Right renal cortex interstitium (tissue), 3 donors: ENCODE results near the gene ARHGAP24. TPM values are rescaled to one million over a fixed set of nuclear protein-coding genes. Genes with fewer than 3 reads are reported as not detected.
"Not testable (repeated sequence)": the region's sequence is repeated elsewhere in the genome, so short reads cannot be mapped to it uniquely, and the experiment has no call there.

Experiments used
- DNase-seq, 3 donors: peaks; one replicate each; pipeline ENCODE4 v3.0.0-alpha.2; 2013; ENCODE audit warnings: low read depth in 3 of 3, low spot score in 2 of 3
- polyA plus RNA-seq, 3 donors: library from polyadenylated mRNA; unstranded; fragments of 120-200 nt; gene quantifications; one replicate each; pipeline ENCODE4 v1.2.1, GENCODE V29; 2013; ENCODE audit not compliant: insufficient read length in 3 of 3

ARHGAP24 gene
- polyA plus RNA-seq, 3 donors, result 130 to 142 (median 138) TPM

DNA sequence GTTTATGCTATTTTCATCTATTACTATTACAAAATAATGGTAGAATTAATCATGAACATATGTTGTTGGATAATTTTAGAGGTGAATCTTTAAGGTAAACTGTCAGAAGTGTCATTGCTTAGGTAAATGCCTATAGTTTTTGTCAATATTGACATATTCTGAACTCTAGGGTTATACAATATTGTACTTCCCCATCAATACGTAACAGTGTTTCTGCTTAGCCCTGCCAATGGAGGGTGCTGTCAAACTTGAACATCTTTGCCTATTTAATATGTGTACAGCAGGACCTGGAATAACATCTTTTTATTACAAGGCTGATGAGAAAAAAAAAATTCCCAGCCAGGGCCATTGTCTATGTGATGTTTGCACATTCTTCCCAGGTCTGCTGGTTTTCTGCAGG lies 40.8 kb downstream of the ARHGAP24 start:
- no peak for DNase-seq

DNA sequence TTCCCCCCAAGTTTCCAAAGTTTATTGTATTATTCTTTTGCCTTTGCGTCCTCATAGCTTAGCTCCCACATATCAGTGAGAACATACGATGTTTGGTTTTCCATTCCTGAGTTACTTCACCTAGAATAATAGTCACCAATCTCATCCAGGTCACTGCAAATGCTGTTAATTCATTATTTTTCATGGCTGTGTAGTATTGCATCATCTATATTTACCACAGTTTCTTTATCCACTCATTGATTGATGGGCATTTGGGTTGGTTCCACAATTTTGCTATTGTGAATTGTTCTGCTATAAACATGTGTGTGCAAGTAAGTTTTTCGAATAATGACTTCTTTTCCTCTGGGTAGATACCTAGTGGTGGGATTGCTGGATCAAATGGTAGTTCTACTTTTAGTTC lies 43.6 kb downstream of the ARHGAP24 start:
- not testable (repeated sequence) for DNase-seq

DNA sequence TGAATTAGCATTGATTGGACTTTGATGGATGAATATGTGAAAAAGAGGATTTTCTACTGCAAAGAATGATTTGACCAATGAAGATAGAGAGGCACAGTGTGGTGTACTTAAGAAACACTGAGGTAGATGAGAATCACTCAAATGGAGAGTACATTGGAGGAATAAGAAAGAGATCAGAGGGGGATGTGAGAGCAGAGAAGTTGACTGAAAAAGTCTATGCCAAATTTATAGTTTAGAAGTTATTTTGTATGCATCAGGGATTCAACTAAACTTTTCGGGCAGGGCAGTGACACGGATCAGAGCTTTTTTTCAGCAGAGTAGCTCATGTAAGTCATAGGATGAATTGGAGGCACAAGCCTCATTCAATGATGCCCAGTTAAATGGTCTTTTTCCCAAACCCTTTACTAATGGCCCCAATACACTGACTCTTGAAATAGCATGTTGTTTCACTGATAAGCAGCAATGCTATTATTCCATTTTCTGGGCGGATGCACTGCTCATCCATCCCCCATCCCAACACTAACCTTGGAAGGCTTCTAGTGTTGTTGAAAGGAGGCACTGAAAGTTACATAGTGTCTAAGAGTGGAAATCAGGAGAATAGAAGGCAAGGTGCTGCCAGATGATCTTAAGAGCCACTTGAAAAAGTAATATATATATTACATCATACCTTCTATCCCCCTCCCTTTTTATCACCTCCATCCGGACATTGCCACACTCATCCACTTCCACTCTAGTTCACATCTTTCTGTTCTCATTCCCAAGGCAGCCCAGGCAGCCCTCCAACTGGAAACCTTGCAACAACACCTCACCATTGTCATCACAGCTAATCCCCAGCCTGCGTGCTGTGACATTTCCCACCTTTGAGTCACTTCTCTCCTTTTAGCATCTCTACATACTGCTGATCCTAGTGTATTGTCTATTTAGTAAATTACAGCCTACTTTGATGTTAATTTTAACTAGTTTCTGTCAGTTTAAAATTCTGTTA lies 46.1 kb downstream of the ARHGAP24 start:
- DNase-seq, result no peak

DNA sequence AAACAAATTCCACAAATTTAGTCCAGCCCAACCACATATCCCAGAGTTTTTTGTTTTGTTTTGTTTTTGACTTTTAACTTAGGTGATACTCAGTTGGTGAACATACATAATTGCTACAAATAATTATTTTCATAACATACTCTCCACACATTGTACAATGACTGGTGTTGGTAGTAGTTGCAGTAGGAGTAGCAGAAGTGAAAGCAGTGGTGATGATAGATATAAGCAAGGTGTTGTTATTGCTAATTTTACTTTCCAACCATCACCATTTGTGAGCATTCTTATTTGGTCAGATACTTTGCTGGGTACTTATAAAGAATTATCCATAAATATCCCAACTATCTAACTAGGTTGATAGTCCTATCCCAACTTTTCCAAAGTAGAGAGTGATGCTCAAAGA lies 47.3 kb downstream of the ARHGAP24 start:
- no peak for DNase-seq

DNA sequence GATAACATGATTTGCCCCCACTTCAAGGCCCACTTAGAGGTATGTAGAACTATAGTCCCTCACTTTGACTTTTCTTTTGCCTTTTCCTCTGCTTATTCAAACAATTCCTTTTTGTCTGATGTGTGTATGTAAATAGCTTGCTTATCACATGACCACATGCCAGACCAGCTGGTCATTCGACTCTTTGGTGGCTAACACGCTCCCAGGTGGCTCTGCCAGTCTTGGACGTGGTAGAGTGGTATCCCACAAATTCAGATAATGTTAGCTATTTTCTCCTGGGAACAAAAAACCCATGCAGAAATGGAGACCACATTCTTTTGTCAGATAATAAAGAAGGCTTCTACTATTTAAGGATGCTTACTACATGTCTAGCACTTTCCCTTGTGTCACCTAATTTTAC lies 47.9 kb downstream of the ARHGAP24 start:
- no peak for DNase-seq

DNA sequence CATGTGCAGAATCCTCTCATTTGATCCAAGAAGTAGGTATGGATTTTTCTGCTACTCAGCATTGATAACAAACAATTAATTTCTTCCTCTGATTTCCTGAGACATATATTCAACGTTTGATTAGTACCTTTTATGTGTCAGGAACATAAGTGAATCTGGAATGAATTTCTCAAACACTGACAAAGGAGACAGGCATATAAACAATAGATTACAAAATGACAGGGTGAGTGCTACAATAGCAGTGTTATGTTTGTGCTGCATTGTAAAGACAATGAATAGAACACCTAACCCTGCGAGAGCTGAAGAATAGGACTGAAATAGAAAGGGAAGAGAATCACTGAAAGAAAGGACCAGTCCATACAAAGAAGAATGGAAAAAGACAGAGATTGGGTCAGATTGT lies 52.9 kb downstream of the ARHGAP24 start:
- no peak for DNase-seq

DNA sequence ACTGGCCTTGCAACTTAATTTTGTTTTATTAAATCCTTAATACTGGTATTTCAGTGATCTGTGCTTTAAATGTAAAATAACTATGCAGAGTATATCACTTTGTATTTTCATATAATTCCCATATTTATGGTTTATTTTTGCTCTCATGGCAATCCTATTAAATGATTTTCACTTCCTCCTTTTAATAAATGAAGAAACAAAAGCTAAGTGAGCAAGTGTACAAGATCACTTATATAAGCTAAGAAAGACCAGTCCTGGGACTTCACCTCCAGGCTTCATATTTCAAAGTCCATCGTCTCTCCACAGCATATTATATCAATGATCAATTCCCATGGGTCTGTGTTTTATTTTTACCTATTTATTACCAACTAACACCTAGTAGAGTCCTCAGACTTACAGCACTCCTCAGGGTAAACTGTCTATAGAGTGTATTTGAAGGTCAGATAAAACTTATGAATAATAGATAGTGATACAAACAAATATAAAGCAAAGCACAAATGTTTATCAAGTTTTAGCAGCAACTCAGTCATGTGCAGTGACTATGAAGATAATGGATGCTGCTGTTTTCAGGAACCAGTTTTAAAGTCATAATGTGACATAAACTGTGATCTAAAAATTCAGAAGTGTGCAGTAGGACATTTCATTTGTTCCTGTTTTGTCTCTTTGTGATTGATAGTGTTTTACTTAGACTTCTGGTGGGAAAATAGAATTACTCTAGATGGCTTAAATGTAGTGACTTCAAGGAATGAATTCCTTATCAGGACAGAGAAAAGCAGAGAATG lies 56.8 kb downstream of the ARHGAP24 start:
- DNase-seq, result no peak

DNA sequence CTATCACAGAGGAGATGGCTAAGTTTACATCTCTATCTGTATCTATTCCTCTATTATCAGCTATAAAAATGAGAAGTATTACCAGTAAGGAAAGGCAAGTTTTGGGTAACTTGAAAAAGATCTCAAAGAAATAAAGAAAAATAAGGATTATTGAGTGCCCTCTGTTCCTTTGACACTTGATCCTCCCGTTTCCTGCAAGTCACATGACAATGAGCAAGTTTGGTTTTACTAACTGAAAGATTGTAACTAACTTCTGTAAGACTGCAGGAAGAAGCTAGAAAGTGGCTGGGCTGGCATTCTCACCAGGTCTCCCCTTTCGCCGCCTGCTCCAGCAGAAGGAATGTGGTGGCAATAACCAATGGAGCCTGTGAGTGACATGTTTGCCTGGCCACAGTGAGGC lies 59.2 kb downstream of the ARHGAP24 start:
- DNase-seq, result no peak

DNA sequence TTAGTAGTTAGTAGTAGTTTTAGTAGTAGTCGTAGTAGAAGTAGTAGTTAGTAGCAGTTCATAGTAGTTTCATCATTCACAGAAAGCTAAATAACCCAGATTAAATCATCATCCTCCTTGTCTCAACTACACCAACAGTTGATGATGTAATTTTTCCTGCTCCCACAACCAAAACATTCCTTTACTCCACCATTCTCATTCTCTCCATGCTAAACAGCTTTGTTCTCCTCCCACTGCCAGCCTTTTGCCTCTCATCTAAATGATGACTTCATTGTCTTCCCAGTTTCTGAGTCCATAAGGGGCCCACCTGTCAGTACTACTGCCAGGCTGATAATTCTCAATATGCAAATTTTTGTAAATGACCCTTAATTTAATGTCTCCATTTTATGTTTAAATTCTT lies 68.9 kb downstream of the ARHGAP24 start:
- no peak for DNase-seq

DNA sequence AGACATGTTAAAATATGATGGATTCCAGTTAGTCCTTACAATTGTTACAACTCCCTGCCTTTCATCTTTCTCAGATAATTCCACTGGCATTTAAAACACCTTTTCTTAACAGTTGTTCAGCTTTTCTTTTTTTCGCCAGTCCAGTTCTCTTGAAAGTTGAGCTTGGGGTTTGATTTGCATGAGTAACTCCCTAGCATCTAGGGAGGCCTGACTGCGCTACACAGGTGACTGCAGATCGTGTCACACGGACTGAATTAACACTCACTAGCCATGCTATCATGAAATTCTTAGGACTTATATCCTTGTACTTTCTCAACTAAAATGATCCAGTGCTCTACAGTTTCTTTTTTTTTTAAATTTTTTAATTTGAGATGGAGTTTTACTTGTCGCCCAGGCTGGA lies 69.8 kb downstream of the ARHGAP24 start:
- peak in 2 of 3 donors; percentile 13 to 33 for DNase-seq

DNA sequence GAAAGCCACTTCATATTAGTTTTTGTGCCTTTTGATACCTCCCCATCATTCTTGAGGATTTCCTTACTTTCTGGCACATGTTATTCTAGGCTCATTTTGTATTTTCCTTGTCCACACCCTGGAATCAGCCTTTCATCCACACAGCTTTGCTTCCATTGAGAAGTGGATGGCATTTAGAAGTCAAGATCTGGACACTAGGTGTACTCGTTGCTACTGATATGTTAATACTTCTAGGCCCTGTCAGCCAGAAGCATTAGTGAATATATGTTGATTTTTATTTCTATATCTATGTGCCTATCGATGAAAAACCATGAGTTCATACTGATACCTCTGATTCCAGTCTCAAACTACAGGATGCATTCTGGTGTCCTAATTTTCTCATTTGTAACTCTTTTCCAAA lies 73.2 kb downstream of the ARHGAP24 start:
- DNase-seq, result no peak

DNA sequence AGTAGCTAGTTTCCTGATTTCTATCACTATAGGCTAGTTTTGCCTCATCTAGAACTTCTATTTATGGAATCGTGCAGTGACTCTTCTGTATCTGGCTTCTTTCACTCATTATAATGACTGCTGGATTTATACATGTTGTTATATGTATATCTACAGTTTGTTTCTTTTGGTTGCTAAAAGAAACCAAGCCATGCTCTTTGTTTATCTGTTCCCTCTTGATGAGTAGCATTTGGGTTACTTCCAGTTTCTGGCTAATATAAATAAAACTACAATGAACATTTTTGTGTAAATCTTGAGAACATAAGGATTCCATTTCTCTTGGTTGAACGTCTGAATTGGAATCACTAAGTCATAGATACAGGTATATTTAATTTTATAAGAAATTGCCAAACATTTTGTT lies 73.9 kb downstream of the ARHGAP24 start:
- no peak for DNase-seq

DNA sequence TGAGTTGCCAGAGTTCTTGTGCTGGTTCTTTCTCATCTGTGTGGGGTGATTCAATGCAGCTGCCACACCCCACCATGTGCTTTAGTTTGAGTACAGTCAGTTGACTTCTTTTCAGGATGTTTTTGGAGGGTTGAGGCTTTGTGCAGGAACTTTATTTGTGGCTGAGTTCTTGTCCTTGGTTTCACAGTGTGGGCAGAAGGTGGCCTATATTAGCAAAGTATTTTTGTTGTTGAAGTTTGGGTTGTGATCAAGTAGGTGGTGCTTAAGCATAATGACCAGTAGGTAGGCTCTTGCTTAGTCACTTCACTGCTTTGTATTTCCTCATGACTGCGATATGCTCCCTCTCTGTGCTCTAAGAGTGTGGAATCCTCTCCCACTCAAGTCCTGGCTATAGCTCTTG lies 80.3 kb downstream of the ARHGAP24 start:
- DNase-seq, result no peak

DNA sequence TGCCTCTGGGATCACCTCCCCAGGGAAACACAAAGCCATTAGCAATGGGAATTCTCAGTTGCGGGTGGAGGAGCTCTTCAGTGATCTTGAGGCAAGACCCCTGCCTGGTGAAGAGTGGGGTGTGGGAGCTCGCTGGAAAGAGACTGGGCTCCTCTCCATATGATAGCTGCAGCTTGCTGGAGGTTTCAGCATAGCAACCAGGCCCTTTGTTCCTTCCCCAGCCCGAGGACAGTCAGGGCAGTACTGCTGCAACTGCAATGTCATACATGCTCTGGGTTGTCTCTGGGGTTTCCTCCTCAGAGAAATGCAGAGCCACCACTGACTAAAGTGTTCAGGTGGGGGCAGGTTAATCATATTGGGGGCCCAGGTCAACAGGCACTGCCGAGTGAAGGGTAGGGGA lies 81.3 kb downstream of the ARHGAP24 start:
- DNase-seq, result no peak

DNA sequence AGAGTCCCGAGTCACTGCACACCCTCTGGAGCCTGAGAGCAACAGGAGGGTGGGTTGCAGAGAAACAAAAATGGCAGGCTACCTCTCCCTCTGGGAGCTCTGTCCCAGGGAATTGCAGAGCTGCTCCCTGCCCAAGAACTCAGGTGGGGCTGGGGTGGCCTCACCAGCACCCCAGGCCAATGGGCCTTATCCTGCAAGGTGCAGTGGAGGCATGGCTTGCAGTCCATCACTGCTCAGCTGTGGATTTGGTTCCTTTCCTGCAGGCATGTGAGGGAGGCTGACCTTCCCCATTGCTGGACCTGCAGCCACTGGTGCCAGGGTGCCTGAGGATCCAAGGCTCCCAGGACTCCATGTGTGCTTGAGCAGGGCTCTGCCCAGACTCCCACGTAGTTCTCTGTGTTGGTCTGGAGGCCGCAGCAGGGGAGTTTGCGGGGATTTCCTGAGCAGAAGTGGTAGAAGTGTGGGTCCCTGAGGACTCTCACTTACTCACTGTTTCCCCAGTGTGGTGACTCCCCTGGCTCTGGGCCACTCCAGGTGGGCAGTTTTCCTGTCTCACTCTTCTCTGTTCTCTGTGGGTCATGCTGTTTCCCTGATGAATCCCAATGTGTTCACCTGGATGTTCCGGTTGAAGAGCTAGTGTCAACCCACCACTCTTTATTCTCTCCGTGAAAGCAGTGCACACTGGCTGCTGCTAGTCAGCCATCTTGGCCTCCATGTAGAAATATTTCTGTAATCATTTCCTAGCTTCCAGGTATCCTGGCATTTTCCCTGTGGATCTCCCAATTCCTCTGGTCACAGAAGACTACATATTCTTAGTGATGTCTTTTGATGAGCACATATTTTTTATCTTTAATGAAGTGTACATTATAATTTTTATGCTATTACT lies 82.3 kb downstream of the ARHGAP24 start:
- DNase-seq, result no peak

DNA sequence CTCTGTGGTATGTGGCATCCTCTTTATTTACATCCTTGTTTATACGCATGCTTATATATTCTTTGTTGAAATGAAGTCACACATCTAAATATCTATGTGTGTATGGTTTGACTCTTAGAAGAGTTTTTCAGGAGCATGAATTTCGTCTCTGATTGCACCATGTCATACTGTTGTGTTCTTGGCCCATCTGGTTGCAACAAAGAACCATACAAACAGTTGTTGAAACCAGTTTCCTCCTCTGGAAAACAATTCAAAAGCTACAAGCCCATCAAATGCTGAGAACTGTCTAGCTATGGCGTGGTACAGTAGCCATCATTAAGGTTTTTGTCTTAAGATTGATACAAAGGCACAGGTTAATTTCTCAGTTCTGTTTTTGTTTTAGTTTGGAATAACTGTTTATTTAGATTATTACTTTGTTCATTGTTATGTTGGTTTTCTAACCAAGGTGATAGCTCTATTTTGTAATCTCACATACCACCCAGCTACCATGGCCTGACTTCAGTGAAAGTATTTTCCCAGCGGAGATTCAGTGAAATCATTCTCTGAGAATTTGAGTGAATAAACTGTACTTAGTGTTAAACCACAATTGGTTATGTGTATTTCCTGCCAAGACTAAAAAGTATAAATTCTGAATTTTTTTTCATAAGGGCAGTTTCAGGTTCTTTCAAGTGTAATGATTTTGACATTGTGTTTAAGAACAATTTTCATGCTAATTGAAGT lies 91.0 kb downstream of the ARHGAP24 start:
- DNase-seq, result no peak

DNA sequence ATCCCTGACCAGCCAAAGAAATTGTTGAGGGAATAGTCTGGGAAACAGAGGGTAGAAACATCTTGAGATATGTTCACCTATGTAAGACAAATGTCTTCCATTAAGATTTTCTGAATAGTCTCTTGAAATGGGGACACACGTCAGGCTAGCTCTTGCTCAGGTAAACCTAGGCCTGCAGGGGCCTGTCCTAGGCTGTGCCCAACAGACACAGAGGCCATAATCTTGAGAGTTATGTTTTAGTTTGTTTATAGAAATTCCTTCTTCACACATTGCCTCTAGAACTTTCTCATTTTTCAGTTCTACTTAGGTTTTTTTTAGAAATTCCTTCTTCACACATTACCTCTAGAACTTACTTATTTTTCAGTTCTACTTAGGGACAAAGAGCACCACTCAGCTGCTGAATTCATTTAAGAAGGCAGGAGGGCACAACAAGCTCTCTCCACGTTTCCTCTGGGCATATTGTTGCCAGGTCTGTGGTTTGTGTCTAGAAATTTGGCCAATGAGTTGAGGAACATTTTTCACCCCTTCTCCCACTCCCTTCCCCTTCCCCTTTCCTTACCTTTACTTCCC lies 94.9 kb downstream of the ARHGAP24 start:
- no peak for DNase-seq

DNA sequence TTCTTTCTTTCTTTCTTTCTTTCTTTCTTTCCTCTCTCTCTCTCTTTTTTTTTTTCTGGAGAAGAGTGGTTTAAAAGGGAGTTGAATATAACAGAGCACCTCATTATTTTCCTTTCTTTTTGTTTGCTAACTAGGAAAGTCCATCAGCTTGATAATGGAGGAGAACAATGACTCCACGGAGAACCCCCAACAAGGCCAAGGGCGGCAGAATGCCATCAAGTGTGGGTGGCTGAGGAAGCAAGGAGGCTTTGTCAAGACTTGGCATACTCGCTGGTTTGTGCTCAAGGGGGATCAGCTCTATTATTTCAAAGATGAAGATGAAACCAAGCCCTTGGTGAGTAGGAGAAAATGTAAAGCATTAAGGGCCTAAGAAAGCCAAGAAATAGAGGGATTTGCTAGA lies 95.4 kb downstream of the ARHGAP24 start:
- no peak for DNase-seq

DNA sequence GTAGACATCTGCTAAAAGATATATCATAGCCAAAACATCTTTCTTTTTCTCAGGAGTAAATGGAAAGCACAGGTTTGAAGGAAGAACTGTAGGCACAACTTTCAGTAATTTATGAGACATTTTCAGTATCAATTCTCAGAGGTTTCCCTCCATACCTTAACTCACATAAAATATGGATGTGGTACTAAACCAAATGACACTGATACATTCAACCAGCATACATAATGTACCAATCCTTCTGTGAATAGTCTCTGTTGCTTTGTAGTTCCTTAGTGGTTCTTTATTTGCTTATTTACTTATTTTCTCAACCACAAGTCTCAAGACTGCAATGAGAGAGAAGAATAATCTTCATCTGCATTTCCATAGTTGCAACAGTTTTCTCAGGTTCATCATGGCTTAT lies 96.1 kb downstream of the ARHGAP24 start:
- DNase-seq, result no peak

DNA sequence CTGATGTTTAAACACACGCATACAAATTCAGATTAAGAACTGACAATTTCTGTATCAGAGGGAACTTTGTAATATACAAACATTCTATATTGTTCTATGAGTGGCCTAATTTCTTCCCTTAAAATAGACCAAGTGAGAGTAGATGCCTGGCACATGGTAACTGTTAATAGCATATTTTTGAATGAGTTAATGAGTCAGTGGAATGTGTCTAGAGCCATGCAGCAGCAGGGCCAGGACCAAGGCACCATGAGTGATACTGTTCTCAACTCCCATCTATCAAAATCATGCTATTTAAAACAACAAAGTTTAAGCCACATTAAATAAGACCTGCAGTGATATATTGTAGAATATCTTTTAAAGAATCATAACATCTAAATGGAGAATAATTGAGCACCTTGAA lies 98.3 kb downstream of the ARHGAP24 start:
- no peak for DNase-seq
